GM19468 (cell line): ENCODE data around the gene MTRF1L.
"Not testable (repeated sequence)": the region's sequence is repeated elsewhere in the genome, so short reads cannot be mapped to it uniquely, and the experiment has no call there.

ENCODE experiments used
- ATAC-seq: cut with Tn5 transposase; IDR thresholded peaks from one replicate; pipeline ENCODE4 v1.9.1; 2021; ENCODE audit warnings: mild to moderate bottlenecking, moderate library complexity, moderate number of reproducible peaks; ENCODE audit not compliant: unreplicated experiment; ENCODE audit errors: extremely low read depth

Gene MTRF1L

DNA sequence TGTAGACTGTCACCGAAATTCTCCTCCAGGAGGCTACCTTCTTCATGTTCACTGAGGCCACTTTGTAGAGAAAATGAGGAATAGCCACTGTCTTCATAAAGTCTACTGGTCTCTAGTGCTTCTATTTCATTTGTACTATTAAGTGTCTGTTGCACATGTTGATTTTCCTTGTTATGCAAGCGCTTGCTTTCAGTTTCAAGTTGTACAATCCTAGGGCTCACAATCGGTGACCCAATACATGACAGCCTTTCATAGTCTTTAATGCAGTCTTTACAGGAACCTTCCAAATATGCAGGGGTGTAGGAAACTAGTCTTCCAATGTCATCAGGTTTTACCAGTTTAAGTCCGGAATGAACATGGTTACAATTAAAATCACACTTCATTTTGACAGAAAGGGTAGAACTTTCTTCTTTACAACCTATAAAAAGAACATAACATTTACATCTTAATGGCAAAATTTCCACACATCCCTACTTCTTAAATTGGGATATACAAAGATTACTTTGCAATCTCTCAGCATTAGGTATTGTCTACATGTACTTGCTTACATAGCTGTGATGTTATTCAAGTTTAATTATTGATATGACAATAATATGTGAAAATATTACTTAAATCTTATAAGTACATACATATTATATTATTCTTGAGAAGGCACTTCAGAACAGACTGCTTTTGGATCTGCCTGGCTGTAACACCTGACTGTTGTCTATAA lies 27.1 kb downstream of the MTRF1L start:
- no peak for ATAC-seq

DNA sequence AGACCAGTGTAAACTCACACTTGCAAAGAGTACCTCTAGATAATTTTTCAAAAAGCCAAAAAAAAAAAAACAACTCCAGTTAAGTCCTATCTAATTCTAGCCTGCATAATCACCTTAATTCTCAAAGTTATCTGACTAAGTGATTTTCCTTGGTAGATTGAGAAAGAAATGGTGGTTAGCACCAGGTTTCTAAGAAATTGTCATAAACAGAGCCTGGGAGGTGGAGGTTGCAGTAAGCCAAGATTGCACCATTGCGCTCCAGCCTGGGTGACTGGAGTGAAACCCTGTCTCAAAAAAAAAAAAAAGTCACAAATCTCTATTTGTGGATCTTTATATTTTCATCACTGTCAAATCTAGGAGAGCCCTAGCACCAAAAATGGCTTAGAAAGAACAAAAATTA lies 28.6 kb downstream of the MTRF1L start:
- ATAC-seq, result no peak

DNA sequence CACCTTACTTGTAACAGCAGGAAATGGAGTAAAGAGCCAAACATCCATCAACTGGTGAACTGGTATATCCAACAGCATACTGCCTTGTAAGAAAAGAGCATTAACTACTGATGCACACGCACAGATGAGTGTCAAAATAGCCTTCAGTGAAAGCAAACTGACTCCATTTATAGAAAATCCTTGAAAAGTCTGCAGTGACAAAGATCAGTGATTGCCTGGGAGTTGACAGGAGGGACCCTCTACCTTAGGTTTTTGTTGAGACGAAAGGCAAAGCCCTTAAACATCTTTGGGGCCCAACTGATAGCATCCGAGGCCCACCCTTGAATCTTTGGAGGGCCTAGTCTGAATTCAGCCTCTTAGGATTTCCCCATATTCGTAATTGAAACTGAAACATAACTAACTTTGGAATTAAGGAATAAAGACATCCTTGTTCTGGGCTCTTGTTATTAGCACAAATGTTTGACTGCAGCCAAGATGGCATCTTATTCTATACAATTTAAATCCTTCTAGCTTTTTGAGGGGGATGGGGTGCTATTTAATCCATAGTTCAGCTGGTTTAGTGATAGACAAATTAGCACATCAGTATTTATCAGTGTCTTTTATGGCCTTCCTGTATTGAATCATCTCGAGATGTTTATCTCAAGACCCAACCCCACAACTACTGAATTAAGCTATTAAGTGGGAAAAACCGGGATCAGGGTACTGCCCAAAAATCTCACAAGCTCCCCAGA lies 32.7 kb downstream of the MTRF1L start:
- ATAC-seq, result no peak

DNA sequence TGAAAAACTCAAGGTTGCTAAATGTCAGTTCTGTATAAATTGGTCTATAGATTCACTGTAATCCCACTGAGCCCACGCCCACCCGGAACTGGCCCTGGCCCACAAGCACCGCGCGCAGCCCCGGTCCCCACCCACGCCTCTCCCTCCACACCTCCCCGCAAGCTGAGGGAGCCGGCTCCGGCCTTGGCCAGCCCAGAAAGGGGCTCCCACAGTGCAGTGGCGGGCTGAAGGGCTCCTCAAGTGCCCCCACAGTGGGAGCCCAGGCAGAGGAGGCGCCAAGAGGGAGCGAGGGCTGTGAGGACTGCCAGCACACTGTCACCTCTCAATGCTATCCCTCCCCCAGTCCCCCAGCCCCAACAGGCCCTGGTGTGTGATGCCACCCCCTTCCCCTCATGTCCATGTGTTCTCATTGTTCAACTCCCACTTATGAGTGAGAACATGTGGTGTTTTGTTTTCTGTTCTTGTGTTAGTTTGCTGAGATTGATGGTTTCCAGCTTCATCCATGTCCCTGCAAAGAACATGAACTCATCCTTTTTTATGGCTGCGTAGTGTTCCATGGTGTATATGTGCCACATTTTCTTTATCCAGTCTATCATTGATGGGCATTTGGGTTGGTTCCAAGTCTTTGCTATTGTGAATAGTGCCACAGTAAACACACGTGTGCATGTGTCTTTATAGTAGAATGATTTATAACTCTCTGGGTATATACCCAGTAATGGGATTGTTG lies 36.2 kb downstream of the MTRF1L start:
- ATAC-seq, result not testable (repeated sequence)

DNA sequence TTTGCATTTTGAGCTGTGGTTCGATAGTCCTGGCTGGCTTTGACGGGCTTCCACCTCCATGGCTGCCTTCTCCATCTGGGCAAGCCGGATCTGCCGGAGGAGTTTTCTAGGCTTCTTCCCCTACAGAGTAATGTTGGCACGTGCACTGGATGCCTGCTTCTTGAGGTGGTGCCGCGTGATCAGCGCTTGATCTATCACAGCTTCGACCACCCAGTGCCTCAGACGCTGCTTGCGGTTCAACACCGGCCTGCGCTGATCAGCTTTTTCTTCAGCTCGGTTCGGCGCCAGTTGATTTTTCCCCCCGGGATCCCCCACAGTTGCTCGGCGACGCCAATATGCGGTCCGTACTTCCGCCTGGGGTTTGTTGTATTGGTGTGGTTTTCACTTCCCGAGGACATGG lies 43.2 kb downstream of the MTRF1L start:
- ATAC-seq, result no peak

DNA sequence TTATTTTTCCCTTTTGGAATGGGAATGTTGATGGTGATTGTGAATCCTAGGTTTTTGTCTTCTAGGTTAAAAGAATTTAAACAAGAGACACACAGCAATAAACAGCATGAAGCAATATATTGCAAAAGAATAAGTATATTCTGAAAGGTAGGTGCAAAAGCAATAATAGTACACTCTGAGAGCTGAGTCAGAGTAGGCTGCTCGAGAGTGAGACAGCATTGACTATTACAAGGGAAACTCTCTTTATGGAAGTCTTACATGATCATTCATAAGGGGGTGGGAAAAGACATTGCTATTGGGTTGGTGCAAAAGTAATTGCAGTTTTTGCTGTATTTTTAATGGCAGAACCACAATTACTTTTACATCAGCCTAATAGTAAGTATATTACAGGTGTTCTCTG lies 44.7 kb downstream of the MTRF1L start:
- no peak for ATAC-seq

DNA sequence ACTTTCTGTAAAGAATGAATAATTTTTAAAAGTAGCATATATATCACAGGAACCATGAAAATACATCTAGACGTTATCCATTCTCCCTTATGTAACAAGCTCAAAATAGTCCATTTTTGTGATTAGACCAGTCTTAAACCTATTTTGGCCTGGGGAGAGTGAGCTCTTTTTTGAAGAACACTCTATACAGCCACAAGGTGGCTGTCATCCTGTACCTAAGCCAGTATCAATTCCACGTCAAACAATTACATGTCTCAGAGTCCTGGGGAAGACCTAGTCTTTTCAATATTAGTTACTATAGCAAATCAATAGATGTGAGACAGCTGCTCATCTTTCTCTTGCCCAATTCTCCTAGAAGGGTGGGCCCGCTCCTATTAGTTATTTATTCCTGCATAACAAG lies 48.1 kb downstream of the MTRF1L start:
- ATAC-seq, result no peak

DNA sequence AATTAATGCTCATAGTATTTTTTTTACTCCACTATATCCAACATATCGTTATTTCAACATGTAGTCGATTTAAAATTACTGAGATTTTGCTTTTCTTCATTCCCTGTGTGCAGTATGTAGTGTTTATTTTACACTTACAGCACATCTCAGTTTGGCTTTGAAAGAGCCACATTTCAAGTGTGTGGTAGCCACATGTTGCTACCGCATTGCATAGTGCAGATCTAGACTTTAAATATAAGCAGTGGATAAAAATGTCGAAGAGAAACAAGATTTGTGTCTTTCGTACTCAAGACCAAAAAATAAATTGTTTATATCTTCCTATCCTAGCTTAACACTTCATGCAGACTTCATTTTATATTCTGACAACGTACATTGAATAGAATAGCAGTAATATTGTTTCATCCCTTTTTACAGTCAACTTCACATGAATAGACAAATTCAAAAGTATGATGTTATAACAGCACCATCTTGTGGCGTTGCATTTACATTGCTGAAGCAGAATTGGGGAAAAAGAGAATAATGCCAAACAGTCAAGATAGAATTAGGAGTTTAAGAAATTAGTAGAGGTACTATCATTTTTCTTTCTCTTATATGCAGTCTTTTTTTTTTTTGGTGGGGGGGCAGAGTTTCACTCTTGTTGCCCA lies 49.5 kb downstream of the MTRF1L start:
- no peak for ATAC-seq

DNA sequence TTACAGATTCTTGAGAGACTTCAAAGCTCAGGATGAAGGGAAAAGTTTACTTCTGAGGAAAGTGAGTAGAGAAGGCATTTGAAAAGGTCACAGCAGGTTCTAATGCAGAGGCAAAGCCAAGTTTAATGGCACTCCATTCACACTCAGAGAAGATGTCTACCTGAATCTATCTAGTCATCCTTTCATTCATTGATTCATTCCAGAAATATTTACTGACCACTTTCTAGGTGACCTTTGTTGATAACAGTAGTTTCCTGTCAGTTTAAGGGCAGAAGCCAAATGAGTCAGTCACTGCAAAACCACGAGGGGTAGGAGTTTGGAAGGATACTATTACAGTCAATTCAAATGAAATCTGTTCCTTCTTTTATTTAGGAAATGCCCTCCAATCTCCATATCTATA lies 50.5 kb downstream of the MTRF1L start:
- ATAC-seq, result no peak

DNA sequence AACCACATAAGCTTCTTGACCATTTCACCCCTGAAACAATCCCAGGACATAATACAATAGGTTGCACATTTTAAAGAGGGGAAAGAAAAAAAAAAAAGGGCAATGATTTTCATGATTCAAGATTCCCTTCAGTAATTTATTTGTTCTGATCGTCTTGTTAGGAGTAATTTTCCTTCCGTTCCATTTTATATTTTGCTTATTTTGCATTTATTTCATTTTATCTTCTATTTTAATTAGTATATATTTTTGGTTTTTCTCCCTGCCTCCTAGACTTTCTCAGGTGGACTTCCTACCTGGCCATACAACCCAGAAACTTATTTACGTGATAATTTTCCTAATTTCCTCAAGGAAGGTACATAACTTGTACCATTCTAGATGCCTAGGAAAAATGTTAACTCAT lies 52.3 kb downstream of the MTRF1L start:
- ATAC-seq, result no peak

DNA sequence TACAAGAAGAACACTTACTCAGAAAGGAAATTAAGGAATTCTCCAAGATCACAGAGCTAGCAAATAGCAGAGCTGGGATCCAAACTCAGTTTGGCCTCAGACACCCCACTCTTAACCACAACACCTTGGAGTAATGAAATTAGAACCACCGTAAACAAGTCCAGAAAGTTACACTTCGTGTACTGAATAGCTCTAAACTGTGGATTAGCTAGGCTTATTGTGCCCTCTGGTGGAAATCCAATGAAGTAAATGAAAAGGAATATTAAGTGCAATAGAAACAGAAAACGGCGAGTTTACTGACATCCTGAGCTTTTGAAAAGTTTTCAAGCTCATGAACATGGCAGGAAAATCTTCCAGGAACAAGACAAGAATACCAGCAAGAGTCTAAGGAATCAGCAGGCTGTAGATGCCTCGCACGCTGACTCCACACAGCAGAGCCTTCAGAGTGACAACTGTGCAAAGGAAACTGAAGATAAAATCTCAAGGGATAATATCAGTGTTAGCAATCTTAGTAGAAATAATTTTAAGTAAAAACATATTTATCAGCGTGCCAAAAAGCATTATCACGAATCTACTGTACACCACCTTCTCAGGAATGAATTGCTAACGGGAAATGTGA lies 54.2 kb downstream of the MTRF1L start:
- ATAC-seq, result no peak

DNA sequence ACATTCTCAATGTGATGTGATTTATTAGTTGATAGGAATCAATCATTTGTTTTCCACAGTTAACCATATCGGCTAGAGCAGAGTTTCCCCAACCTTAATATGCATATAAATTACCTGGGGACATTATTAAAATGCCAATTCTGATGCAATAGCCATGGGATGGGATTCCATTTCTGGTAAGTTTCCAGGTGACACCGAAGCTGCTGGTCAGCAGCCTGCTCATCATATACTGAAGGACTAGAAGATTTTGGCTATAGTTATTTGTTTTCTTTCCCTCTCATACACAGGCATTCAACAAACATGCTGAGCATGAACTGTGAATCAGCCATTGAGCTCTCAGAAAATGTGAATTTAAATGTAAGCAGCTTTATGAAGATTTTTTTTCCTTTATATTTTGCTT lies 55.5 kb downstream of the MTRF1L start:
- ATAC-seq, result no peak

DNA sequence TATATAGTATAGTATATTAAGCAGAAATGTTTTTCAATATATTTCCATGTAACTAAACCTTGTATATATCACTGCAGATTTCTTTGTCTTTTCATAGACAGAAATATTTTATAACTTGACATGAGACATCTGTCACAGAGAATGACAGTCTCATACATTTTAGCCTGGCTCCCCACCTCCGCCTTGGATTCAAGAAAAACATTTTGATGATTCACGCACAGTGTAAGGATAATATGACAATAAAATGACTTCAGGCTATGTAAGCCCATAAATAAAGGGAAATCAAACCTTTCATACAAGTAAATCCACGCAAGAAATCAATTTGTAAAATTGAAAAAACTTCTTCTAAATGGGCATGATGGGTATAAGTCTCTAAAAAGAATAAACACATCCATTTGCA lies 56.0 kb downstream of the MTRF1L start:
- no peak for ATAC-seq

DNA sequence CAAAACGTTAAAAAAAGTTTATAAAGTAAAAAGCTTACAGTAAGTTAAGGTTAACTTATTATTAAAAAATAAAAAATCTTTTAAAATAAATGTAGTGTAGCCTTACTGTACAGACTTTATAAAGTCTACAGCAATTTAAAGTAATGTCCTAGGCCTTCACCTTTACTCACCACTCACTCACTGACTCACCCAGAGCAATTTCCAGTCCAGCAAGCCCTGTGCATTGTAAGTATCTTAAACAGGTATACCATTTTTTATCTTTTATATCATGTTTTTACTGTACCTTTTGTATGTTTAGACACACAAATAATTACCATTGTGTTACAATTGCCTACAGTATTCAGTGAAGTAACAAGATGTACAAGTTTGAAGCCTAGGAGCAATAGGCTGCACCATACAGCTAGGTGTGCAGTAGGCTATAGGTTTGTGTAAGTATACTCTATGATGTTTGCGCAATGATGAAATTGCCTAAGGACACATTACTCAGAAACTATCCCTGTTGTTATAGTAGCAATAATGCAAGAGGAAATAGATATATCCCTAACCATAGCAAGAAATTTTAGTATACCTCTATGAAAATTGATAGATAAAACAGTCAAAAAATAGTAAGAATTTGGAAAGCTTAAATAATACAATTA lies 59.1 kb downstream of the MTRF1L start:
- ATAC-seq, result no peak

DNA sequence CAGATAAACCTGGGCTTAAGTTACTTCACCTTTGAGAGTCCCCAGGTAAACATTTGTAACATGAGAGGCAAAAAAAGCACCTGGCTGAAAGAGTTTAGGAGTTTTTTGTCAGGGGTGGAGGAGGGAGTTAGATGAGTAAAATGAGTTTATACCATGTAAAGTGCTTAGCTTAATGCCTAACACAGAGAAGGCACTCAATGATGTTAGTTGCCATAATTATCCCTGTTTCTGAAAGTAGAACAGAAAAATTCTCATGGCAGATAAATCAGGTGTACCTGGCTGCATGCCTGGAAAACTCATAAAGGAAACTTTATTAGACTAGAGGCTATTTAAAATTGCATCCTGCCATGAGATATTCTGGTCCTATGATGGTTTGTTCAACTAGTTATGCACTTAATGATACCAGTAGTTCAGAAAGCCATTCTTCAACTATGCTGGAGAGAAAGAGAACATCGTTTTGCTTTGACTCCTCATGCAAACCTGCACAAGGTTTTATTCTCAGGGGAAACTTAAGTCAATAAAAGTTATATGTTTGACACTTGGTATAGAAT lies 60.1 kb downstream of the MTRF1L start:
- no peak for ATAC-seq

DNA sequence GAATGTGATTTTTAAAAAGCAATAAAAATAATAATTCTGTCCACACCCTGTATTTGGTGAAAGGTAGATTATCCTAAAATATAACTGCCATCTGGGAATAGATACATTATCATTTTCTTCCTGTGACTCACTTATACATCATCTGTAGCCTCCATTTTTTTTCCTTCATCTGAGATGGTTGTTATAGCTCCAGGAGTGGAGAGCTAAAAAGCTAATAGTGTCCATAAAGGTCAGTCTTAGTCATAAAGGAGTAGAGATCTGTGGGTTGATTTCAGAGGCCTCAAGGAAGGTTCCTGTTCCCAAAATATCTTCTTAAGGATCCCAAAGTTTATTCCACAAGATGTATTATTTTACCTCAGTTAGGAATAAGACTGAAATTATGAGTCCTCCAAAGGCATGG lies 60.8 kb downstream of the MTRF1L start:
- no peak for ATAC-seq
